NT2/D1 (cell line): ENCODE data around the gene NME7.

Experiments
- SUZ12 ChIP-seq: IDR thresholded peaks from 2 replicates; pipeline ENCODE4 v1.6.1; 2011; ENCODE audit not compliant: insufficient read length, insufficient read depth; ENCODE audit errors: extremely low read depth
- YY1 ChIP-seq: IDR thresholded peaks from 2 replicates; pipeline ENCODE4 v1.6.1; 2011; ENCODE audit not compliant: insufficient read length, insufficient read depth
- ZNF274 ChIP-seq: IDR thresholded peaks from 2 replicates; pipeline ENCODE4 v1.6.1; 2011; ENCODE audit warnings: mild to moderate bottlenecking, low read depth, low read length

- TF ChIP-seq ZNF274 (no peak), SUZ12 (no peak), YY1 (no peak)
Observed at GRCh38 chr1:169133228-169133576, 234.4 kb downstream of the NME7 start.
